ENCODE data around the gene S100A7. TPM values are rescaled to one million over a fixed set of nuclear protein-coding genes. Genes with fewer than 3 reads are reported as not detected.

Gene S100A7
- total and polyA plus RNA-seq, 2 of the 4 experiments (the other 2 are of a cell fraction), result not detected

DNA sequence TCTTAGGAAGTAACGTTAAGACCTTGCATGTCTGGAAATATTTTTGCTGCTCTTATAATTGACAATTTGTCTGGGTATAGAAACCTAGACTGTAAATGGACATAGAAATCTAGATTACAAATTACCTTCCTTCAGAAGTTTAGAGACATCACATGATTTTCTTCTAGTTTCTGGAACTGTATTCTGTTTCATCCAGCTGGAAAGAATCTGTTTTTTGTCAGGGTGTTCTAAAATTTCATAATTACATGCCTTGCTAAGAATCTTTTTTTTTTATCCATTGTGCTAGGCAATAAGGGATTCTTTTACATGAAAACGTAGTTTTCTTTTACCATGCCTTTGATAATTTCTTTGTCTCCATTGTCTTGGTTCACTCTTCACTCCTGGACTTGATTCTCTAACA lies 20.7 kb upstream of the S100A7 start:
- no peak for DNase-seq
- no peaks in the 10 kb centered on the region for H3K36me3 ChIP-seq (ENCODE audit: control insufficient read depth, insufficient read depth, low read length)
- no CpG with 5 or more reads among the region's 2 CpGs for WGBS, 2 experiments (ENCODE audit: extremely low coverage in 2 of 2, insufficient read length in 1 of 2)
- no peak overlapping the region for H4K5ac ChIP-seq (ENCODE audit: low read depth, low read length)
- H3K14ac ChIP-seq (replicated peaks; ENCODE audit: low read depth, low read length), result no peak overlapping the region
- peaks cover 41% of the 10 kb centered on the region for H3K27me3 ChIP-seq (ENCODE audit: control insufficient read depth, insufficient read depth, low read length)
- TF ChIP-seq, protein P1, sequence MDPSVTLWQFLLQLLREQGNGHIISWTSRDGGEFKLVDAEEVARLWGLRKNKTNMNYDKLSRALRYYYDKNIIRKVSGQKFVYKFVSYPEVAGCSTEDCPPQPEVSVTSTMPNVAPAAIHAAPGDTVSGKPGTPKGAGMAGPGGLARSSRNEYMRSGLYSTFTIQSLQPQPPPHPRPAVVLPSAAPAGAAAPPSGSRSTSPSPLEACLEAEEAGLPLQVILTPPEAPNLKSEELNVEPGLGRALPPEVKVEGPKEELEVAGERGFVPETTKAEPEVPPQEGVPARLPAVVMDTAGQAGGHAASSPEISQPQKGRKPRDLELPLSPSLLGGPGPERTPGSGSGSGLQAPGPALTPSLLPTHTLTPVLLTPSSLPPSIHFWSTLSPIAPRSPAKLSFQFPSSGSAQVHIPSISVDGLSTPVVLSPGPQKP (IDR thresholded peaks at IDR 0.05; ENCODE audit: borderline replicate concordance, low read depth, low read length), result no peak
- TF ChIP-seq NFE2L2 (IDR thresholded peaks at IDR 0.05; ENCODE audit: low read depth, low read length) (no peak), CHD1 (IDR thresholded peaks at IDR 0.05; ENCODE audit: low read depth, low read length) (no peak), RCOR1 (IDR thresholded peaks at IDR 0.05; ENCODE audit: insufficient replicate concordance, low read length) (no peak), CEBPB (IDR thresholded peaks at IDR 0.05; ENCODE audit: low read depth, low read length) (no peak), BHLHE40 (IDR thresholded peaks at IDR 0.05; ENCODE audit: low read depth, low read length) (no peak), FOS (IDR thresholded peaks at IDR 0.05; ENCODE audit: low read depth, low read length) (no peak), RAD21 (IDR thresholded peaks at IDR 0.05; ENCODE audit: low read length) (no peak), MXI1 (IDR thresholded peaks at IDR 0.05; ENCODE audit: borderline replicate concordance, low read depth, low read length) (no peak)
- TF ChIP-seq, protein P2, sequence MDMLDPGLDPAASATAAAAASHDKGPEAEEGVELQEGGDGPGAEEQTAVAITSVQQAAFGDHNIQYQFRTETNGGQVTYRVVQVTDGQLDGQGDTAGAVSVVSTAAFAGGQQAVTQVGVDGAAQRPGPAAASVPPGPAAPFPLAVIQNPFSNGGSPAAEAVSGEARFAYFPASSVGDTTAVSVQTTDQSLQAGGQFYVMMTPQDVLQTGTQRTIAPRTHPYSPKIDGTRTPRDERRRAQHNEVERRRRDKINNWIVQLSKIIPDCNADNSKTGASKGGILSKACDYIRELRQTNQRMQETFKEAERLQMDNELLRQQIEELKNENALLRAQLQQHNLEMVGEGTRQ (IDR thresholded peaks at IDR 0.05; ENCODE audit: low read depth, low read length), result no peak
- H2BK120ac ChIP-seq (ENCODE audit: low read depth, low read length), result no peak overlapping the region
- dilution Hi-C loops (cut with HindIII; ENCODE audit: low sequenced_read_pairs, unreplicated experiment), result no loop called here
- POLR2A ChIA-PET (ENCODE audit: unreplicated experiment), result no interaction called here
- no peak overlapping the region for H3K27ac ChIP-seq (ENCODE audit: insufficient read depth, low read length)
- H4K8ac ChIP-seq (ENCODE audit: low read depth in 2 of 2, low read length in 2 of 2), result no peak overlapping the region
- H4K91ac ChIP-seq (ENCODE audit: insufficient read depth, low read depth, low read length), result no peak overlapping the region
- CTCF ChIA-PET, result no interaction called here
- H3K9me1 ChIP-seq (ENCODE audit: insufficient read depth, low read length), result no peaks in the 10 kb centered on the region
- in situ Hi-C loops (cut with MboI; ENCODE audit: low sequenced_read_pairs), result no loop called here
- no peak overlapping the region for H3K4ac ChIP-seq (ENCODE audit: low read depth, low read length)
- H3K9ac ChIP-seq (ENCODE audit: low read depth, low read length), result no peak overlapping the region
- no peaks in the 10 kb centered on the region for H3K79me1 ChIP-seq (ENCODE audit: low read depth in 1 of 2, low read length in 2 of 2)
- H2BK15ac ChIP-seq (ENCODE audit: low read depth, low read length), result no peak overlapping the region
- BruUV-seq (replicated peaks), result no TSS peak
- H3K4me1 ChIP-seq (ENCODE audit: control insufficient read depth, insufficient read depth, low read length), result no peaks in the 10 kb centered on the region
- no peak for ATAC-seq (ENCODE audit: low read depth)
- no peak overlapping the region for H3K18ac ChIP-seq (ENCODE audit: low read depth, low read length)
- H4K20me1 ChIP-seq (ENCODE audit: insufficient read depth, low read length), result no peaks in the 10 kb centered on the region
- intact Hi-C loops (cut with micrococcal nuclease), result no loop called here
- H2BK20ac ChIP-seq (ENCODE audit: low read depth, low read length), result no peak overlapping the region
- no peak overlapping the region for H3K23ac ChIP-seq (ENCODE audit: low read depth, low read length)
- no peak overlapping the region for H2AK9ac ChIP-seq (replicated peaks; ENCODE audit: low read depth, low read length, poor library complexity)
- no peaks in the 10 kb centered on the region for H3K9me3 ChIP-seq (ENCODE audit: control insufficient read depth, insufficient read depth, low read length)
- no peak overlapping the region for H3K56ac ChIP-seq (ENCODE audit: extremely low read depth, insufficient read depth, low read length)
- H3K4me2 ChIP-seq (ENCODE audit: low read depth, low read length), result no peak overlapping the region
- no peak overlapping the region for H3K4me3 ChIP-seq (ENCODE audit: insufficient read depth, low read depth, low read length)
- H2AFZ ChIP-seq (replicated peaks; ENCODE audit: low read length, poor library complexity), result no peak overlapping the region
- H2BK5ac ChIP-seq (ENCODE audit: low read depth, low read length, poor library complexity, severe bottlenecking), result no peak overlapping the region
- no peak overlapping the region for H2AK5ac ChIP-seq (ENCODE audit: low read depth, low read length)

Data from IMR-90 (cell line).